Loucy (cell line): ENCODE data around the gene CARD9.

Experiments used
- EZH2phosphoT487 ChIP-seq: fragments of 200-600 bp; IDR thresholded peaks from 2 replicates; pipeline ENCODE4 v1.6.1; 2018; ENCODE audit warnings: antibody characterized with exemption, mild to moderate bottlenecking, moderate library complexity, borderline replicate concordance
- TF ChIP-seq, protein P1 (sequence below): fragments of 200-600 bp; sonication (generic); conservative IDR thresholded peaks from 2 replicates; pipeline ENCODE4 v1.5.1; 2014; ENCODE audit warnings: mild to moderate bottlenecking, antibody characterized with exemption, low read length

DNA sequence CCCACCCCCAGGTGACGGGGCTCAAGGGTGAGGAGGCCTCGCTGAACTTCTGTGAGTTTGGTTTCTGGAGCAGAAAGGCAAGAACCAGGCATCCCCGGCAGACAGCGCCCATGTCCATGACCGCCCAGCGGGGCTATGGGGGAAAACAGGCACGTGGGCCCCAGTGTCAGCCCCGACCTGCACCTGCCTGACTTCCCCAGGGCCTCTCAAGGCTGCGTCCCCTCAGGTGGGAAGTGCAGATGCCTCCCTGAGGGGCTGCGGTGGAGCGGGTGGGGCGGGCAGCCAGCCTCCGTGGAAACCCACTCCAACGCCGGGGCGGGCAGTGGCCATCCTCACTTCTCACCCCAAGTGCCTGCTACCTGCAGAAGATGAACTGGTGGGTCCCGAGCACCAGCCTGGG is 6.9 kb upstream of the CARD9 start:
- TF ChIP-seq, protein P1, sequence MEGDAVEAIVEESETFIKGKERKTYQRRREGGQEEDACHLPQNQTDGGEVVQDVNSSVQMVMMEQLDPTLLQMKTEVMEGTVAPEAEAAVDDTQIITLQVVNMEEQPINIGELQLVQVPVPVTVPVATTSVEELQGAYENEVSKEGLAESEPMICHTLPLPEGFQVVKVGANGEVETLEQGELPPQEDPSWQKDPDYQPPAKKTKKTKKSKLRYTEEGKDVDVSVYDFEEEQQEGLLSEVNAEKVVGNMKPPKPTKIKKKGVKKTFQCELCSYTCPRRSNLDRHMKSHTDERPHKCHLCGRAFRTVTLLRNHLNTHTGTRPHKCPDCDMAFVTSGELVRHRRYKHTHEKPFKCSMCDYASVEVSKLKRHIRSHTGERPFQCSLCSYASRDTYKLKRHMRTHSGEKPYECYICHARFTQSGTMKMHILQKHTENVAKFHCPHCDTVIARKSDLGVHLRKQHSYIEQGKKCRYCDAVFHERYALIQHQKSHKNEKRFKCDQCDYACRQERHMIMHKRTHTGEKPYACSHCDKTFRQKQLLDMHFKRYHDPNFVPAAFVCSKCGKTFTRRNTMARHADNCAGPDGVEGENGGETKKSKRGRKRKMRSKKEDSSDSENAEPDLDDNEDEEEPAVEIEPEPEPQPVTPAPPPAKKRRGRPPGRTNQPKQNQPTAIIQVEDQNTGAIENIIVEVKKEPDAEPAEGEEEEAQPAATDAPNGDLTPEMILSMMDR: no peak
- no peak for TF ChIP-seq EZH2phosphoT487
